GM21381 (cell line): Measurements from ENCODE around the gene SPPL2B.

Experiments
- ATAC-seq: cut with Tn5 transposase; IDR thresholded peaks from one replicate; pipeline ENCODE4 v1.9.1; 2021; ENCODE audit warnings: mild to moderate bottlenecking, moderate library complexity; ENCODE audit not compliant: unreplicated experiment

SPPL2B gene

DNA sequence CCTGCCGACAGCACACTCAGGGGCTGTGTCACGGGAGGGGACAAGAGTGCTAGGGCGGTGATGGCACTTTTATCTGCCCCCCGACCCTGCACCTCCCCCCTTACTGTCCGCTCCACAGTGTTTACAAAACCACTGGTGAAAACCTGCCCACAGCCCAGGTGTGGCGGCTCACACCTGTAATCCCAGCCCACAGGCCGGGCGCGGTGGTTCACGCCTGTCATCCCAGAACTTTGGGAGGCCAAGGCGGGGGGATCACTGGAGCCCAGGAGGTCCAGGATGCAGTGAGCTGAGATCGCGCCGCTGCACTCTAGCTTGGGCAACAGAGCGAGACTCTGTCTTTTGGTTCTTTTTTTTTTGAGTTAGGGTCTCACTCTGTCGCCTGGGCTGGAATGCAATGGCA is 32.3 kb upstream of the SPPL2B start:
- ATAC-seq = no peak

DNA sequence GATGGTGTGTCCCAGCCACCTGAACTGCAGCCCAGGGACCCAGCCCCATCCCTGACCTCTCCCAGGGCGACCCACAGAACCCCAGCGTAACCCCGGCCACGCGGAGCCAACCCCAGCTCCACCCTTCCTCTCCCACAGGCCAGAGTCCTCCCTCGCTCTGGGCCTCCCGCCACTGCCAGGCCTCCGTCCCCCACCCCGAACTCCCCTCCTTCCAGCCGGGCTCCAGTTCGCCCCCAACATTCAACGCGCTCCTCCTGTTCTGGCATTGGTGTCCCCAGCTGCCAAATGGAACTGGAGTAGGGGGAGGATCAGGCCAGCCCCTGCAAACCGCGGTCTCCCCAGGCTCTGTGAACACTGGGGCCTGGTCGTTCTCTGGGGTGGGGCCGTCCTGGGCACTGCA is 28.0 kb upstream of the SPPL2B start:
- ATAC-seq = no peak

DNA sequence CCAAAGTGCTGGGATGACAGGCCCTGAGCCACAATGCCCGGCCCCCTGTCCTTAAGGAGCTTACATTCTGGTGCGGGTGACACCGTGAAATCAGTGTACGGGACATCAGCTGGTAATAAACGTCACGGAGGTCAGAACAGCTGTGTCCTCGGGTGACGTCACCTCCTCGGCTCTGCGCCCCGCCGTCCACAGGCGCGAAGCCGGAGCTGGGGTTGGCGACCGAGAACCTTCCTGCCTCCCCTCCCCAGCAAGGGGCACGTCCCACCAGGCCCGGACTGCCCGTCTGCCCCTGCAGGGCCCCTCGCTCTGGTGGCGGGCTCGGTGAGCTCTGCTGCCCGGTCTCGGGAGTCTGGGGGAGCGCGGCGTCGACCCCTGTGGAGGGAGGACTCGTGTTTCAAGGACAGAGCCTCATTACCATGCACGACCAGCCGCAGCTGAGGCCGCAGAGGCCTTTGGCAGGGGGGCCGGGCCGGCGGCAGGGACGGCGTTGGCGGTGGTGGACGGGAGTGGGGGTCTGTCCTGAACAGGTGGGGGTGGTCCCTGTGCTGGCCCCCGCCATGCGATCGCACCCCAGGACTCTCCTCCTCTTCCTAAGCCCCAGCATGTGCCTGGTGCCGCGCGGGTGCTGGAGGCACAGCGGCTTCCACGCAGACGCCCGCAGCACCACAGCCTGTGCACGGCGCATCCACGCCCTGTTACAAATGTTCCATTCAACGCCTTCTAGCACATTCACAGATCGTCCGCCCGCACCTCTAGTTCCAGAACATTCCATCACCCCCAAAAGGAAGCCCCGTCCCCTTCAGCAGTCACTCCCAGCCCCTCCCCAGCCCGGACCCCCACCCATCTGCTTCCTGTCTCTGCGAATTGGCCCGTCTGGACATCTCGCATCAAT is 25.9 kb upstream of the SPPL2B start:
- ATAC-seq = no peak

DNA sequence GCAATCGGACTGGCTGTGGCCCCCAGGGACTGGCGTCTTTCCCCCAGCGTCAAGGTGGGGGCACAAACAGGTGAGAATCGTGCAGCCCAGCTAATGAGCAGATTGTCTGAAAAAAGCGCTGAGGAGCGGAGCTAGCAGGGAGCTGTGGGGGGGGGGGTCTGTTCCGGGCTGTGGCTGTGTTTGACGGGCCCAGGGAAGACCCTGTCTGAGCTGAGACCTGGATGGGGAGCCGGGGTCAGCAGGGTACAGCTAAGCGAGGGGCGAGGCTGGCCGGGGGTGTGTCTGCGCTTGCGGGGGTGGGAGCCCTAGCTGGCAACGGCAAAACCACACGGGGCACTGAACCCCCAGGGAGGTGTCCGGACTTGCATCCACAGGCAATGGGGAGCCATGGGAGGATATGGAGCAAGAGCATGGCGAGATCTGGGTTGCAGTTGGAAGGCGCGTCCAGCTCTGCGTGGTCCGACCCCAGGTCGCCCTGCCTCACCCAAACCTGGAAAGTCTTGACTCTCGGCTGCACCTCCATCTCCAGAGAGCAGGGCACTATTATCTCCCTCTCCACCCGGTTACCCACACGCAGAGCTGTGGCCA is 25.2 kb upstream of the SPPL2B start:
- ATAC-seq = no peak

- no peak for ATAC-seq
Observed at GRCh38 chr19:2305452-2306280, 22.8 kb upstream of the SPPL2B start.

- no peak for ATAC-seq
Observed at GRCh38 chr19:2306281-2306806, 22.1 kb upstream of the SPPL2B start.

GRCh38 chr19:2306971-2307370 is 21.5 kb upstream of the SPPL2B start:
- no peak for ATAC-seq

- no peak for ATAC-seq
Observed at GRCh38 chr19:2307518-2308012, 20.9 kb upstream of the SPPL2B start.

DNA sequence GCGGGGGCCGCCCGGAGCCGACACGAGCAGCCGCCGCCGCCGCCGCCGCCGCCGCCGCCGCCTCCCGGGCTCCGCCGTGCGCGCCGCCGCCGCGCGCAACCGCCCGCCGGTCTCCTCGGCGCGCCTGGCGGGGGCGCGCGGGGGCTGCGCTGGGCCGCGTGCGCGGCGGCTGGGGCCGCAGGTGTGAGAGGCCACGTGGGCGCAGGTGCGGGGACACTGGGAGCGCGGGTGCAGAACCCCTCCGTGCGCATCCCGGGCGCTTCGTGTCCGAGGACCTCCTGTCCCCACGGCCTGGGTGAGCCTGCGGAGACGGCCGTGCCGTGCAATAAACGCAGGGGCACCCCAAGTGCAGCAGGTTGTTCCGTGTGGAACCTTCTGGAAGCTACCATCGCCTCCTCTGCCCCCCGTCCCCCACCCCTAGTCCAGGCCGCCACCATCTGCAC is 20.3 kb upstream of the SPPL2B start, which contains the start of gene LINGO3:
Gene LINGO3, minus strand, starts transcription at position 41 of the 443 bp plus-strand sequence. CDS start 16,378 bp downstream, outside the sequence.
- no peak for ATAC-seq

- no peak for ATAC-seq
Observed at GRCh38 chr19:2309734-2310362, 18.6 kb upstream of the SPPL2B start.

- no peak for ATAC-seq
Observed at GRCh38 chr19:2311093-2311492, 17.4 kb upstream of the SPPL2B start.

GRCh38 chr19:2312820-2313501 is 15.5 kb upstream of the SPPL2B start:
- no peak for ATAC-seq

GRCh38 chr19:2315121-2315817 is 13.2 kb upstream of the SPPL2B start:
- no peak for ATAC-seq

- ATAC-seq = no peak
Observed at GRCh38 chr19:2315818-2316353, 12.6 kb upstream of the SPPL2B start.

GRCh38 chr19:2317300-2317699 is 11.2 kb upstream of the SPPL2B start:
- no peak for ATAC-seq

- ATAC-seq = no peak
Observed at GRCh38 chr19:2317756-2318155, 10.7 kb upstream of the SPPL2B start.

DNA sequence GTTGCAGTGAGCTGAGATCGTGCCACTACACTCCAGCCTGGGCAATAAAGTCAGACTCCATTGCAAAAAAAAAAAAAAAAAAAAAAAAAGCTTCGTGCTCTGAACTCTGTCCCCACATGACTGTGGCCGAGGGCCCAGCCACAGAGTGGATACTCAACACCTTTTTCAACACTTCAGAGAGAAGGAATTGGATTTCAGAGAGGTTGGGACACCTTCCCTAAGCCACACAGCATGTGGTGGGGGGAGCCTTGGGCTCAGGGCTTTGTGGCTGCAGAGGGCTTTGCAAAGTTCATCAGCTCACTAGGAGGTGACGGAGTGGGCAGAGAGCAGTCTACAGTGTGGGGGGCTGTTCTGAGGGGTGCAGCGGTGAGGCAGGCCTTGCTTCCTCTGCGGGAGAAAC is 9.6 kb upstream of the SPPL2B start:
- no peak for ATAC-seq

- no peak for ATAC-seq
Observed at GRCh38 chr19:2319551-2319950, 8.9 kb upstream of the SPPL2B start.

- no peak for ATAC-seq
Observed at GRCh38 chr19:2320049-2320448, 8.4 kb upstream of the SPPL2B start.
